ENCODE results near the gene PIPOX.

DNA sequence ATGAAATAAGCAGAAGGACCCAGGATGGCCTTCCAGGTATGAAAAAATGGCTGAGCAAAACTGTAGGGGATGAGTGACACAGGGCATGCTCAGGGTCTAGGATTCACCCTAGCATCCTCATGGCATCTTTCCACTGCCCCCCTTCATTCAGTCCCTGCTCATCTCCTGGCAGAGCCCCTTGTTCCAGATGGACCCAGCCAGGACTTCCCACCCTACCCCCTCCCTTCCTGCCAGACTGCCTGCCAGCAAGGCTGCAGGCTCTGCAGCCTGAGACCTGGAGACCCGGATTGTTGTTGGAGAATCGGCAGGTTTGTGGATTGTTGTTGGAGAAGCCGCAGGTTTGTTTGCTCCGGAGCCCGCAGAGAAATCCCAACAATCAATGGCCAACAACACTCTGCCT lies 43.7 kb upstream of the PIPOX start:
- TF ChIP-seq SUZ12 (IDR thresholded peaks at IDR 0.05; ENCODE audit: low read depth, low read length) (no peak), ZNF484 (CRISPR knock-in tag; IDR thresholded peaks at IDR 0.05; ENCODE audit: borderline replicate concordance, low read depth) (no peak), CTCF (CRISPR knock-in tag; IDR thresholded peaks at IDR 0.05) (no peak), GTF2F1 (IDR thresholded peaks at IDR 0.05; ENCODE audit: low read length) (no peak), ZBTB3 (CRISPR knock-in tag; IDR thresholded peaks at IDR 0.05; ENCODE audit: borderline replicate concordance, low read depth) (no peak), ZNF782 (CRISPR knock-in tag; IDR thresholded peaks at IDR 0.05; ENCODE audit: borderline replicate concordance) (no peak), HMGXB3 (CRISPR knock-in tag; IDR thresholded peaks at IDR 0.05; ENCODE audit: borderline replicate concordance) (no peak), MEIS2 (CRISPR knock-in tag; IDR thresholded peaks at IDR 0.05) (no peak), ZNF558 (CRISPR knock-in tag; IDR thresholded peaks at IDR 0.05; ENCODE audit: borderline replicate concordance) (no peak), ZMYM3 (CRISPR knock-in tag; IDR thresholded peaks at IDR 0.05) (no peak)
- TF ChIP-seq, protein P1, sequence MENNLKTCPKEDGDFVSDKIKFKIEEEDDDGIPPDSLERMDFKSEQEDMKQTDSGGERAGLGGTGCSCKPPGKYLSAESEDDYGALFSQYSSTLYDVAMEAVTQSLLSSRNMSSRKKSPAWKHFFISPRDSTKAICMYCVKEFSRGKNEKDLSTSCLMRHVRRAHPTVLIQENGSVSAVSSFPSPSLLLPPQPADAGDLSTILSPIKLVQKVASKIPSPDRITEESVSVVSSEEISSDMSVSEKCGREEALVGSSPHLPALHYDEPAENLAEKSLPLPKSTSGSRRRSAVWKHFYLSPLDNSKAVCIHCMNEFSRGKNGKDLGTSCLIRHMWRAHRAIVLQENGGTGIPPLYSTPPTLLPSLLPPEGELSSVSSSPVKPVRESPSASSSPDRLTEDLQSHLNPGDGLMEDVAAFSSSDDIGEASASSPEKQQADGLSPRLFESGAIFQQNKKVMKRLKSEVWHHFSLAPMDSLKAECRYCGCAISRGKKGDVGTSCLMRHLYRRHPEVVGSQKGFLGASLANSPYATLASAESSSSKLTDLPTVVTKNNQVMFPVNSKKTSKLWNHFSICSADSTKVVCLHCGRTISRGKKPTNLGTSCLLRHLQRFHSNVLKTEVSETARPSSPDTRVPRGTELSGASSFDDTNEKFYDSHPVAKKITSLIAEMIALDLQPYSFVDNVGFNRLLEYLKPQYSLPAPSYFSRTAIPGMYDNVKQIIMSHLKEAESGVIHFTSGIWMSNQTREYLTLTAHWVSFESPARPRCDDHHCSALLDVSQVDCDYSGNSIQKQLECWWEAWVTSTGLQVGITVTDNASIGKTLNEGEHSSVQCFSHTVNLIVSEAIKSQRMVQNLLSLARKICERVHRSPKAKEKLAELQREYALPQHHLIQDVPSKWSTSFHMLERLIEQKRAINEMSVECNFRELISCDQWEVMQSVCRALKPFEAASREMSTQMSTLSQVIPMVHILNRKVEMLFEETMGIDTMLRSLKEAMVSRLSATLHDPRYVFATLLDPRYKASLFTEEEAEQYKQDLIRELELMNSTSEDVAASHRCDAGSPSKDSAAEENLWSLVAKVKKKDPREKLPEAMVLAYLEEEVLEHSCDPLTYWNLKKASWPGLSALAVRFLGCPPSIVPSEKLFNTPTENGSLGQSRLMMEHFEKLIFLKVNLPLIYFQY (CRISPR knock-in tag; IDR thresholded peaks at IDR 0.05; ENCODE audit: borderline replicate concordance), result no peak
- TF ChIP-seq, protein P2, sequence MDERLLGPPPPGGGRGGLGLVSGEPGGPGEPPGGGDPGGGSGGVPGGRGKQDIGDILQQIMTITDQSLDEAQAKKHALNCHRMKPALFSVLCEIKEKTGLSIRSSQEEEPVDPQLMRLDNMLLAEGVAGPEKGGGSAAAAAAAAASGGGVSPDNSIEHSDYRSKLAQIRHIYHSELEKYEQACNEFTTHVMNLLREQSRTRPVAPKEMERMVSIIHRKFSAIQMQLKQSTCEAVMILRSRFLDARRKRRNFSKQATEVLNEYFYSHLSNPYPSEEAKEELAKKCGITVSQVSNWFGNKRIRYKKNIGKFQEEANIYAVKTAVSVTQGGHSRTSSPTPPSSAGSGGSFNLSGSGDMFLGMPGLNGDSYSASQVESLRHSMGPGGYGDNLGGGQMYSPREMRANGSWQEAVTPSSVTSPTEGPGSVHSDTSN (CRISPR knock-in tag; IDR thresholded peaks at IDR 0.05), result no peak
